ENCODE results near the gene MANSC1. TPM values are rescaled to one million over a fixed set of nuclear protein-coding genes. Genes with fewer than 3 reads are reported as not detected.

MANSC1 gene
- total RNA-seq, 4 donors from 2014 or later: 5.1 to 10.8 (median 8.1) TPM

- no peak for TF ChIP-seq CTCF (IDR thresholded peaks at IDR 0.05; ENCODE audit: low read depth)
Measured at GRCh38 chr12:12350868-12351463, 924 bp upstream of the MANSC1 start.

- TF ChIP-seq CTCF (IDR thresholded peaks at IDR 0.05; ENCODE audit: low read depth): no peak
Measured at GRCh38 chr12:12338527-12339168, 11.4 kb downstream of the MANSC1 start.

GRCh38 chr12:12336511-12336910, 13.5 kb downstream of the MANSC1 start:
- TF ChIP-seq CTCF (IDR thresholded peaks at IDR 0.05; ENCODE audit: low read depth): no peak

GRCh38 chr12:12336049-12336411, 14.0 kb downstream of the MANSC1 start:
- TF ChIP-seq CTCF (IDR thresholded peaks at IDR 0.05; ENCODE audit: low read depth): no peak

GRCh38 chr12:12334367-12335040, 15.5 kb downstream of the MANSC1 start:
- TF ChIP-seq CTCF (IDR thresholded peaks at IDR 0.05; ENCODE audit: low read depth): no peak

- no peak for TF ChIP-seq CTCF (IDR thresholded peaks at IDR 0.05; ENCODE audit: low read depth)
Measured at GRCh38 chr12:12333407-12334366, 16.4 kb downstream of the MANSC1 start.
